Measurements from ENCODE around the gene AOX1. TPM values are rescaled to one million over a fixed set of nuclear protein-coding genes. Genes with fewer than 3 reads are reported as not detected.

AOX1 gene
- total RNA-seq, 2 experiments from 2014 or later, result not detected

DNA sequence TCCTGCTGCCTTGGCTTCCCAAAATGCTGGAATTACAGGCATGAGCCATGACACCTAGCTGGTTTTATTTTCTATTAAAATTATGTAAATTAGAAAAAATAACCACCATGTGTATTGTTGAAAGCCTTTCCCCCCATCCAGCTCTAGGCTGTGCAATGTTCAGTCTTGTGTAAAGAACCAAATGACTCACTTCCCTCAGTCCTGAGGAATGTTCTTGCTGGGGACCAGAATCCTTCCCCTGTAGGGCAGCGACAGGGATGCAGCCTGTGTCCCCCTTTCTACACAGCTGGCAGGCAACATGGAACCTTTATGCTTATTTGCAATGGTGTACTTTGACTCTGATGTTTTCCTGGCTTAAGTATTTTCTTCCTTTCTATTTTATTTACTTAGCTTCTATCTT lies 29.4 kb downstream of the AOX1 start:
- Mint-ChIP-seq H3K36me3 (ENCODE audit: low read depth) (no peaks in the 10 kb centered on the region), H3K4me3 (no peak overlapping the region), H3K27me3 (no peaks in the 10 kb centered on the region), H3K27ac (no peak overlapping the region), H3K4me1 (ENCODE audit: low read depth) (no peaks in the 10 kb centered on the region), H3K9me3 (no peaks in the 10 kb centered on the region)
- no peaks in the 10 kb centered on the region for H3K27me3 ChIP-seq (ENCODE audit: control insufficient read depth in 1 of 2, insufficient read depth in 2 of 2, low read length in 2 of 2)
- ATAC-seq (ENCODE audit: poor library complexity) (no peak), DNase-seq (no peak)
- no peak overlapping the region for H3K27ac ChIP-seq (ENCODE audit: low read depth in 1 of 2, low read length in 2 of 2)
- no peaks in the 10 kb centered on the region for H3K4me1 ChIP-seq (ENCODE audit: insufficient read depth, low read length)
- no peak overlapping the region for H3K4me3 ChIP-seq (ENCODE audit: low read length)
- no peaks in the 10 kb centered on the region for H3K36me3 ChIP-seq (ENCODE audit: insufficient read depth, low read length)
- intact Hi-C loops (cut with DNase I, micrococcal nuclease), result no loop called here
- TF ChIP-seq CTCF (IDR thresholded peaks at IDR 0.05), result no peak
- POLR2A ChIA-PET, result no interaction called here
- no peaks in the 10 kb centered on the region for H3K9me3 ChIP-seq (ENCODE audit: control insufficient read depth in 1 of 2, insufficient read depth in 1 of 2, low read length in 2 of 2)
- CTCF ChIA-PET, result no interaction called here

DNA sequence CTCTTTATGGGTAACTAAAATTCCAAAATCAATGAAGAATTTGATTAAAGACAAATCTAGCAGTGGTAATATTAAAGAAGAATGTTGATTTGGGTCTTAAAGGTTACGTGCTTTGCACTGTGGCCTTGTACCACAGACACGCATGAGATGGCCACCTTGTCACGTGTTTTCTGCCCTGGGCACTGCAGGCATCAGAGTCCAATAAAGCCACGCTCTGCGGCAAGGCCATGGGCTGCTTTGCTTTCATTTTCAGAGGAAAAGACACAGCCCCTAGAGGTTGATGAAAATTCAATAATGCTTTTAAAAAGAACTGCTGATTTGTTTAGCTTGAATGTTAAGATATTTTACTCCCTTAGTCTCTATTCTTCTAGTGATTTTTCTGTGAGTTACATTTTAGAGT lies 30.4 kb downstream of the AOX1 start:
- ATAC-seq (ENCODE audit: poor library complexity) (no peak), DNase-seq (no peak)
- Histone ChIP-seq H3K4me3 (ENCODE audit: low read length) (no peak overlapping the region), H3K9me3 (ENCODE audit: control insufficient read depth in 1 of 2, insufficient read depth in 1 of 2, low read length in 2 of 2) (no peaks in the 10 kb centered on the region), H3K36me3 (ENCODE audit: insufficient read depth, low read length) (no peaks in the 10 kb centered on the region), H3K27ac (ENCODE audit: low read depth in 1 of 2, low read length in 2 of 2) (no peak overlapping the region), H3K4me1 (ENCODE audit: insufficient read depth, low read length) (no peaks in the 10 kb centered on the region), H3K27me3 (ENCODE audit: control insufficient read depth in 1 of 2, insufficient read depth in 2 of 2, low read length in 2 of 2) (no peaks in the 10 kb centered on the region)
- Mint-ChIP-seq H3K9me3 (no peaks in the 10 kb centered on the region), H3K4me3 (no peak overlapping the region), H3K4me1 (ENCODE audit: low read depth) (no peaks in the 10 kb centered on the region), H3K27me3 (no peaks in the 10 kb centered on the region), H3K27ac (no peak overlapping the region), H3K36me3 (ENCODE audit: low read depth) (no peaks in the 10 kb centered on the region)
- TF ChIP-seq CTCF (IDR thresholded peaks at IDR 0.05), result no peak
- POLR2A ChIA-PET, result no interaction called here
- CTCF ChIA-PET, result no interaction called here
- intact Hi-C loops (cut with DNase I, micrococcal nuclease), result no loop called here

DNA sequence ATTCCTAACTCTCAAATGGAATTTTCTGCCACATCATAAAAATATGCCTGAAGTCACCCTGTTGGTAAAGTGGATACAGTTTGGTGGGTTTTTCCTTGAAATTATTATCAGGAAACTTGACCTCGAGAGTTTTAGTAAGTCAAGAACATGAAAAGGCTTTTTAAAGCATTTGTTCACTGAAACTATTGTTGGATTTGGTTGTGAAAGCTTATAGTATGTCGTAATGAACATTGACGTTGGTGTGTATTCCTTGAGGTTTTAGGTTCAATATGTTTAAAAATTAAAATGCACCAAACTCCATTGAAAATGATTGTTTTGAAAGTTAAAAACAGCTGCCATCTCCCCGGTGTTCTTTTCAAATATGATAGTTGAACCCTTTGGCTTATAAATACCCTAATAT lies 30.8 kb downstream of the AOX1 start:
- Mint-ChIP-seq H3K27me3 (no peaks in the 10 kb centered on the region), H3K4me3 (no peak overlapping the region), H3K4me1 (ENCODE audit: low read depth) (no peaks in the 10 kb centered on the region), H3K9me3 (no peaks in the 10 kb centered on the region), H3K36me3 (ENCODE audit: low read depth) (no peaks in the 10 kb centered on the region), H3K27ac (no peak overlapping the region)
- Histone ChIP-seq H3K9me3 (ENCODE audit: control insufficient read depth in 1 of 2, insufficient read depth in 1 of 2, low read length in 2 of 2) (no peaks in the 10 kb centered on the region), H3K27ac (ENCODE audit: low read depth in 1 of 2, low read length in 2 of 2) (no peak overlapping the region), H3K4me3 (ENCODE audit: low read length) (no peak overlapping the region), H3K4me1 (ENCODE audit: insufficient read depth, low read length) (no peaks in the 10 kb centered on the region), H3K27me3 (ENCODE audit: control insufficient read depth in 1 of 2, insufficient read depth in 2 of 2, low read length in 2 of 2) (no peaks in the 10 kb centered on the region), H3K36me3 (ENCODE audit: insufficient read depth, low read length) (no peaks in the 10 kb centered on the region)
- ATAC-seq (ENCODE audit: poor library complexity) (no peak), DNase-seq (no peak)
- no peak for TF ChIP-seq CTCF (IDR thresholded peaks at IDR 0.05)
- CTCF ChIA-PET, result interaction anchor here (0.6 kb wide), 1 partner anchor 88 kb away, joined by 3 read pairs; no protein-coding TSS in a partner anchor
- POLR2A ChIA-PET, result no interaction called here
- intact Hi-C loops (cut with DNase I, micrococcal nuclease), result no loop called here

Data from CD4-positive, alpha-beta T cell (primary cell).